ENCODE results near the gene TRIM46.

TRIM46 gene

GRCh38 chr1:155173478-155174323 is at the start of gene TRIM46:
Gene TRIM46 (plus strand): TSS chr1:155173849. CDS start chr1:155173967, 118 bp downstream.
- peak; percentile 53 for DNase-seq

GRCh38 chr1:155124503-155125463 is 48.9 kb upstream of the TRIM46 start:
- no peak for DNase-seq

DNA sequence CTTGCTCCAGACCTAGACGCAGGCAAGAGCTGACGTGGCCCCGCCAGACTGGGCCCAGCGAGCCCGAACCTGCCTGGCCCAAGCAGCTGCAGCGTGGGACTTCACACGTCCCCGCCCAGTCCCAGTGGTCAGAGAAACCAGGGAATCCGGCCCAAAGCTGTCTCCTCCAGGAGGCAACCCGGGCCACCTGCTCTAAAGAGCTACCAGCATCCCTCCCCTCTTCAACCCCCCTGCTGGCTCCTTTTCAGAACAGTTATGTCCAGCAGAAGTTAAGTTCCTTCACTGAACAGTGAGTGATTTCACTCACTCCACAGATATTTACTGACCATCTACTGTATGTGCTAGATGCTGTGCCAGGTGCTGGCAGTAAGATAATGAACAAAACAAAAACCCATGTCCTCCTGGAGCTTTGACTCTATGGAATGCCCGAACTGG is 48.1 kb upstream of the TRIM46 start:
- DNase-seq: no peak

DNA sequence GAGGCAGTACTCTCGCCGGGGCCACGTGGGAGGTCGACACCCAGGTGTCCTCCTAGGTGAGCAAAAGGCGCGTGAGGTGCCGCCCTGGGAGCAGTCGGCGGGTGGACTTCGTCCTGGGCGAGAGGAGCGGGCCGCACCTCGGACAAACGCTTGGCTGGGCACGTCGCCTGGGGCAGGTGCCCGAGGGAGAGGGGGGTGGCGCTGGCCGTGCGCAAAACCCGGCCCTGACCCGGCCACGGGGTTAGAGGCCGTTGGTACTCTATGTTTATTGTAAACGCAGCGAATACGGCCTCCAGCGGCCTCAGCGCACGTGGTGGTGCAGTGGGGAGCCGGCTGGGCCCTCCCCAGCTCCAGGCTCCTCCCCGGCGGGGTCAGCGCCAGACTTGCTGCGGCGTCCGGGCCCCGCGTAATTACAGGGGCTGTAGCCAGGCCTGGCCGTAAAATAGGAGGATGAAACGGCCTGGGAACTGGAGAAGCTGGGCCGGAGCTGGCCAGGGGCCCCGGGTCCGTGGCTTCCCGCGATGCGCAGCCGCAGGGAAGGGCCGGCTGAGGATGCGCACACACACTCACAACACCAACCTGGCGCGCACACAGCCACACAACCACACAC is 47.6 kb upstream of the TRIM46 start:
- no peak for DNase-seq

DNA sequence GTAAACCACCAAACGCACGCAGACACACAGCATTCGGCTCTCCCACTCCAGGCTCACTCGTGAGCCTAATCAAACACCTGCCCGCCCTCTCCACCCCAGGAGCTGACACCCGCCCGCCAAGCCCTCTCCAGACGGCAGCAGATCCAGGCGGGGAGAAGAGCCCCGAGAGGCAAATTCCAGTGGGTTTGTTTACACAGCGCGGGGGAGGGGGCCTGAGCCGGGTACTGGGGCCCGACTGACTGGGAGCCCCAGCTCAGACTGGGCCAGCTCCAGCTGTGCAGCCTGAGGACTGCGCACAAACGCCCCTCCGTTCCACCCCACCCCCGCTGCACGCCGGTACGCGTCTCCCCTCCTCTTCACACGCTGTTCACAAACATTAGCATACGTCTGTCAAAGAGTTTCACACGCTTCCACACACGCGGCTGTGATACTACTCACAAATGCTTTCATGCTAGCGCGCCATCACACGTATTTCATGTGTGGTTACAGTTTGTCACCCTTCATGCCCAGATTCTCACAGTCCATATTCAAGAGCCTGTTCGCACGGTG is 47.0 kb upstream of the TRIM46 start:
- no peak for DNase-seq

DNA sequence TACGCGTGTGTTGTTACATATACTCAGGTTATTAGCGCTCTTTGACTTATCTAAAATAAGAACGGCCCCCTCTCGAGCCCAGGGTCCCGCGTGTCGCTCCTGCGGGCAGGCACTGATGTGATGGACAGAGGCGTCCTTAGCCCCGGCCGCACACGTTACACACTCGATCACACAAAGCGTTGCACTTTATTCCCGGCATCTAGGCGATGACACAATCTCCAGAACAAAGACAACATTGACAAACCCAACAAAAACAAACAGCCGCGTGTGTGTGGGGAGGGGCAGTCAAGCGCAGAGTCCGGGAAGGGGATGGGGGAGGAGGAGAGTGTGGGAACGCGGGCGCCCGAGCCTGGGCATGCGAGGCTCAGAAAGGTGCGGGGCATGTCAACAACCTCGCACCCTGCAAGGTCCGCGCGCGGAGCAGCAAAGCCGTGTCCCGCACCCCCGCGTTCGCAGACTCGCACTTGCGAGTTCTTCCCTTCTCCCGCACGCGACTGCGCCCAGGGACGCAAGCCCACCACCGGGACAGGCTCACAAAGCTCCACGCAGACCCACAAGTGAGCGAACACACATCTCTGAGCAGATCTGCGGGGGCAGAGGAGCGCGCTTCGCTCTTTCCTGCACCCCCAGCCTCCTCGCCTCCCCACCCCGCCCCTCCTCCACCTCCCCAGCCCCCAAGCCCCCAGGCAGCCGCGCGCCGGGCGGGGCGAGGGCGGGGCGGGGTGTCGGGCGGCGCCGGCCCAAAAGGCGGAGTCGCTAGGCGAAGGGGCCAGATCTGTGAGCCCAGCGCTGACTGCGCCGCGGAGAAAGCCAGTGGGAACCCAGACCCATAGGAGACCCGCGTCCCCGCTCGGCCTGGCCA is 46.3 kb upstream of the TRIM46 start, which contains the start of gene EFNA1:
EFNA1 (plus strand) TSS at position 772 of the 862 bp plus-strand sequence. CDS start 102 bp downstream, outside the sequence.
- no peak for DNase-seq

GRCh38 chr1:155127967-155128754 is 45.5 kb upstream of the TRIM46 start:
- DNase-seq: no peak

- no peak for DNase-seq
Measured at GRCh38 chr1:155128755-155129473, 44.7 kb upstream of the TRIM46 start.

- no peak for DNase-seq
Measured at GRCh38 chr1:155130272-155131006, 43.2 kb upstream of the TRIM46 start.

- no peak for DNase-seq
Measured at GRCh38 chr1:155131285-155131684, 42.4 kb upstream of the TRIM46 start.

DNA sequence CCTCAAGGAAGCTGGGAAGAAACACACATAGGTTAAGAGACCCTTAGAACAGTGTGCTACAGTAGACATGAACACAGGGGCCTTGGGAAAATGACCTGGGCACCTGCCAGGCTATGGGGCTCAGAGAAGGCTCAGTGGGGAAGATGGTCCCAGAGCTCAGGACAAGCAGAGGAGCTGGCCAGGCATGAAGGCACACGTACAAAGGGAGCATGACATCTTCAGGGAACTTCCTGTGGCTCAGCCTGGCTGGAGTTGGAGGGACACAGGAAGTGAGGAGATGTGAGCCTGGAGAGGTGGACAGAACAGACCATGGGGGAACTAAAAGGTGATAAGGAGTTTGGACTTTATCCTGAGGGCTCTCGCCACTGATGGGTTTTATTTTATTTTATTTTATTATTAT is 41.8 kb upstream of the TRIM46 start:
- DNase-seq: no peak

- no peak for DNase-seq
Measured at GRCh38 chr1:155133799-155134281, 39.8 kb upstream of the TRIM46 start.

GRCh38 chr1:155134322-155134721 is 39.3 kb upstream of the TRIM46 start:
- no peak for DNase-seq

DNA sequence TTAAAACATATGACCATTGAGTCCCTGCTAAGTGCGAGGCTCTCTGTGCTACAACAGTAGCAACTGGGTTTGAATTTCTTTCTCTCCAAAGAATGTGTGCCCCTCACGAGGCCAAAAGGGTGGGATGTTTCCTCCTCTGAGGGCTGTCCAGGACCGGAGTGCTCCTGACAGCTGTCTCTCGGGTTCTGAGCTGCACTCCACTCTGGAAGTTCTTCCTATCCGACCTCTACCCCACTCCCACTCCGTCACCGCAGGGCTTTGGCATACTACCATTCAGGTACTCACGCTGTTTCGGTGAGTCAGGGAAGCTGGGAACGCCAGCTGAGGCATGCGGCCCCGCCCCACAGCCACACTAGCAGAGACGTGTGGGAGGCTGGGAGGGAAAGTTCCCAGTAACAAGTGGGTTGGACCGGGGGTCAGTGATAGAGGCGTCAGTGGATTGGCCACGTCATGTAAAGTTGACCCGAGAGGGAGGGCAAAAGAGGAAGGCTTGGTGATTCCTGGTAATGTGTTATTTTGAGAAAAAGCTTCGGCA is 38.7 kb upstream of the TRIM46 start:
- peak; percentile 88 for DNase-seq

GRCh38 chr1:155135415-155136028 is 38.1 kb upstream of the TRIM46 start, which contains the start of gene SLC50A1:
Gene SLC50A1 (plus strand): TSS chr1:155135852. CDS start chr1:155135912, 60 bp downstream.
- peak; percentile 89 for DNase-seq

GRCh38 chr1:155136748-155137147 is 36.9 kb upstream of the TRIM46 start:
- no peak for DNase-seq

GRCh38 chr1:155137154-155137949 is 36.3 kb upstream of the TRIM46 start:
- no peak for DNase-seq
